Measurements from ENCODE around the gene LRRC52. TPM values are rescaled to one million over a fixed set of nuclear protein-coding genes. Genes with fewer than 3 reads are reported as not detected.

LRRC52 gene
- total RNA-seq, 4 donors from 2014 or later = not detected

GRCh38 chr1:165531021-165531420 is 12.8 kb upstream of the LRRC52 start:
- H3K9me3 ChIP-seq = no peaks in the 10 kb centered on the region
- H3K27me3 ChIP-seq = no peaks in the 10 kb centered on the region
- TF ChIP-seq EP300 (IDR thresholded peaks at IDR 0.05) (no peak), POLR2AphosphoS5 (IDR thresholded peaks at IDR 0.05) (no peak)
- 2% methylated on average over 2 of the region's 2 CpGs for WGBS
- H3K4me3 ChIP-seq = no peak overlapping the region
- no peak overlapping the region for H3K27ac ChIP-seq
- H3K4me1 ChIP-seq = no peaks in the 10 kb centered on the region
- H3K36me3 ChIP-seq = no peaks in the 10 kb centered on the region
- no peak for DNase-seq (ENCODE audit: low spot score in 2 of 2)

DNA sequence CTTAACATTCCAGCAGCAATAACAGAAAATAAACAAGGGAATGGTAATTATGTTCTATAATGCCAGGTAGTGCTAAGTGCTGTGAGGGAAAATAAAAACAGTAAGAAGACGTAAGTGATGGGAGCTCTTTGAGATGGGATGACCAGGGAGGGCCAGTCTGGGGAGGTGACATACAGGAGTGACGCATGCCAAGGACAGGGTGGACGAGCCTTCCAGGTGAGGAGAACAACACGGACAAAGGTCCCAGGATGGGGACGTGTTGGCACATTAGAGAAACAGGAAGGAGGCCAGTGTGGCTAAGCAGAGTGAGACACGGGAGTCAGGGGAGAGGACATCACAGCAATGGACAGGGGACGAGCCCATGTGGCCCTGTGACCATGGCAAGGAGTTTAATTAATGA is 11.7 kb upstream of the LRRC52 start:
- no peak for DNase-seq (ENCODE audit: low spot score in 2 of 2)
- TF ChIP-seq, protein P1, sequence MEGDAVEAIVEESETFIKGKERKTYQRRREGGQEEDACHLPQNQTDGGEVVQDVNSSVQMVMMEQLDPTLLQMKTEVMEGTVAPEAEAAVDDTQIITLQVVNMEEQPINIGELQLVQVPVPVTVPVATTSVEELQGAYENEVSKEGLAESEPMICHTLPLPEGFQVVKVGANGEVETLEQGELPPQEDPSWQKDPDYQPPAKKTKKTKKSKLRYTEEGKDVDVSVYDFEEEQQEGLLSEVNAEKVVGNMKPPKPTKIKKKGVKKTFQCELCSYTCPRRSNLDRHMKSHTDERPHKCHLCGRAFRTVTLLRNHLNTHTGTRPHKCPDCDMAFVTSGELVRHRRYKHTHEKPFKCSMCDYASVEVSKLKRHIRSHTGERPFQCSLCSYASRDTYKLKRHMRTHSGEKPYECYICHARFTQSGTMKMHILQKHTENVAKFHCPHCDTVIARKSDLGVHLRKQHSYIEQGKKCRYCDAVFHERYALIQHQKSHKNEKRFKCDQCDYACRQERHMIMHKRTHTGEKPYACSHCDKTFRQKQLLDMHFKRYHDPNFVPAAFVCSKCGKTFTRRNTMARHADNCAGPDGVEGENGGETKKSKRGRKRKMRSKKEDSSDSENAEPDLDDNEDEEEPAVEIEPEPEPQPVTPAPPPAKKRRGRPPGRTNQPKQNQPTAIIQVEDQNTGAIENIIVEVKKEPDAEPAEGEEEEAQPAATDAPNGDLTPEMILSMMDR (IDR thresholded peaks at IDR 0.05) = no peak
- TF ChIP-seq EP300 (IDR thresholded peaks at IDR 0.05) = no peak
- TF ChIP-seq POLR2A (IDR thresholded peaks at IDR 0.05) = no peak
- no peak for TF ChIP-seq POLR2AphosphoS5 (IDR thresholded peaks at IDR 0.05)
- WGBS = 81% methylated on average over 7 of the region's 7 CpGs
- no peaks in the 10 kb centered on the region for H3K36me3 ChIP-seq
- no peaks in the 10 kb centered on the region for H3K27me3 ChIP-seq
- H3K27ac ChIP-seq = no peak overlapping the region
- H3K4me1 ChIP-seq = no peaks in the 10 kb centered on the region
- H3K9me3 ChIP-seq = no peaks in the 10 kb centered on the region
- H3K4me3 ChIP-seq = no peak overlapping the region

GRCh38 chr1:165533254-165533653 is 10.5 kb upstream of the LRRC52 start:
- H3K4me3 ChIP-seq = no peak overlapping the region
- H3K27me3 ChIP-seq = no peaks in the 10 kb centered on the region
- no peaks in the 10 kb centered on the region for H3K9me3 ChIP-seq
- DNase-seq (ENCODE audit: low spot score in 2 of 2) = no peak
- H3K36me3 ChIP-seq = no peaks in the 10 kb centered on the region
- H3K27ac ChIP-seq = no peak overlapping the region
- H3K4me1 ChIP-seq = no peaks in the 10 kb centered on the region
- WGBS = 78% methylated on average over 4 of the region's 4 CpGs
- TF ChIP-seq, protein P1 (IDR thresholded peaks at IDR 0.05) = no peak
- TF ChIP-seq POLR2AphosphoS5 (IDR thresholded peaks at IDR 0.05) = no peak
- TF ChIP-seq POLR2A (IDR thresholded peaks at IDR 0.05) = no peak
- TF ChIP-seq EP300 (IDR thresholded peaks at IDR 0.05) = no peak

- no peak overlapping the region for H3K4me3 ChIP-seq
- H3K9me3 ChIP-seq = no peaks in the 10 kb centered on the region
- DNase-seq (ENCODE audit: low spot score in 2 of 2) = no peak
- no peaks in the 10 kb centered on the region for H3K4me1 ChIP-seq
- H3K27me3 ChIP-seq = no peaks in the 10 kb centered on the region
- H3K36me3 ChIP-seq = no peaks in the 10 kb centered on the region
- TF ChIP-seq POLR2AphosphoS5 (IDR thresholded peaks at IDR 0.05) = no peak
- TF ChIP-seq POLR2A (IDR thresholded peaks at IDR 0.05) = no peak
- no peak for TF ChIP-seq EP300 (IDR thresholded peaks at IDR 0.05)
- TF ChIP-seq, protein P1 (IDR thresholded peaks at IDR 0.05) = no peak
- 81% methylated on average over 3 of the region's 3 CpGs for WGBS
- no peak overlapping the region for H3K27ac ChIP-seq
Observed at GRCh38 chr1:165536016-165536415, 7.8 kb upstream of the LRRC52 start.

- no peaks in the 10 kb centered on the region for H3K4me1 ChIP-seq
- no peaks in the 10 kb centered on the region for H3K9me3 ChIP-seq
- no peaks in the 10 kb centered on the region for H3K27me3 ChIP-seq
- H3K27ac ChIP-seq = no peak overlapping the region
- H3K36me3 ChIP-seq = no peaks in the 10 kb centered on the region
- 57% methylated on average over 14 of the region's 14 CpGs for WGBS
- no peak overlapping the region for H3K4me3 ChIP-seq
- no peak for DNase-seq (ENCODE audit: low spot score in 2 of 2)
- TF ChIP-seq POLR2AphosphoS5 (IDR thresholded peaks at IDR 0.05) (no peak), EP300 (IDR thresholded peaks at IDR 0.05) (no peak)
Observed at GRCh38 chr1:165537356-165538109, 6.3 kb upstream of the LRRC52 start.

DNA sequence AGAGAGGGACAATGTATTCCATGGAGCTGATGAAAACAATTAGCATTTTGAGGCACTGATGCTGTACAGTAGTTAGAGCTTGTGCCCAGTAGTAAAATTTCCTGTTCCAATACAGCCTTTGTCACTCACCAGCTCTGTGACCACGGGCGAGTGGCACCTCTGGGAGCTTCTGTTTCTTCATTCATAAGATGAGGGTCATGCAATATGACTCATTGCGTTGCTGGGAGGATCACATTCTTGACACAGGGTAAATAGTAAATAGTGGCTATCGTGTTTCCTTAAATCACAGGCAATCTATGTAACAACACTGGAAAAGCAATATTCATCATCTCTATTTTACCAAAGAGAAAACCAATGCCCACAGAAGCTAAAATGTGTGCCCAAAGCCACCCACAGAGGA is 4.5 kb upstream of the LRRC52 start:
- Histone ChIP-seq H3K27ac (no peak overlapping the region), H3K4me3 (no peak overlapping the region), H3K4me1 (peaks cover 8% of the 10 kb centered on the region), H3K36me3 (no peaks in the 10 kb centered on the region), H3K9me3 (no peaks in the 10 kb centered on the region), H3K27me3 (no peaks in the 10 kb centered on the region)
- TF ChIP-seq, protein P1 (IDR thresholded peaks at IDR 0.05) = no peak
- TF ChIP-seq EP300 (IDR thresholded peaks at IDR 0.05) (no peak), POLR2A (IDR thresholded peaks at IDR 0.05) (no peak), POLR2AphosphoS5 (IDR thresholded peaks at IDR 0.05) (no peak)
- no peak for DNase-seq (ENCODE audit: low spot score in 2 of 2)
- WGBS = 67% methylated on average over 4 of the region's 4 CpGs

All from suprapubic skin (tissue), 4 donors.